HG03558 (cell line): ENCODE measurements around the gene APOL6.

ENCODE experiments used
- ATAC-seq: cut with Tn5 transposase; IDR thresholded peaks from one replicate; pipeline ENCODE4 v1.9.1; 2021; ENCODE audit warnings: moderate number of reproducible peaks; ENCODE audit not compliant: unreplicated experiment; ENCODE audit errors: extremely low read depth

The APOL6 gene

DNA sequence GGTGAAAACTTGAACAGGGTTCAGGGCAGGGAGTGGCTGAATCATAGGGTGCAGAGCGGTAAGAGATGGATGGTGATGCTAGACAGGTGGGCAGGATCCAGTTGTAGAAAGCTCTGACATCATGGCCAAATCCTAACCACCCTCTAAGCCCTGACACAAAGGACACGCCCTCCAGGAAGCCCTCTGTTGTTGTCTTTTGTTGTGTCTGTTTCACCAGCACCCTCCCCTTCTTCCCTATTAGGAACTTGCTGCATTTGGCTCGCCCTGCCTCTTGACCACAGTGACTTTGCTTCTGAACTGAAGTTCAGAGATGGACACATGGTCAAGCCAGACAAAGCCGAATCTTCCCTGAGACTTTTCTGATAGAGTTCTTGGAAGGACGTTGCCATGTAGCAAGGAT lies 14.2 kb upstream of the APOL6 start:
- ATAC-seq = no peak

DNA sequence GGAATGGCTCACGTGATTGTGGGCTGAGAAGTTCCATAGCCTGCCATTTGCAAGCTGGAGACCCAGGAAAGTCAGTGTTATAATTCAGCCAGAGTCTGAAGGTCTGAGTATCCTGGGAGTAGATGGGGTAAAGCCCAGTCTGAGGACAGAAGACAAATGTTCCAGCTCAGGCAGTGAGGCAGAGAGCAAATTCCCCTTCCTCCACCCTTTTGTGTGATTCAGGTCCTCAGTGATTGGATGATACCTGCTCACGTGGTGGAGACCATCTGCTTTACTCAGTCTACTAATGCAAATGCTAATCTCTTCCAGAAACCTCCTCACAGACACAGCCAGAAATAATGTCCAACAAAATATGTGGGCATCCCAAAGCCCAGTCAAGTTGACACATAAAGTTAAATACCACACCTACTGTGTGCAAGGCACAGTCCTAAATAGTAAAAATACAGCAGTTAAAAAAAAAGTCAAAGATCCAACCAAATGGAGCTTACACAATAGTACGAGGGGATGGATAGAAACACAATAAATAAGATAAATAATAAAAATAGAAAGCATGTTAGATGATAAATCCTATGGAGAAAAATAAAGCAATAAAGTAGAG lies 13.2 kb upstream of the APOL6 start:
- ATAC-seq = no peak

DNA sequence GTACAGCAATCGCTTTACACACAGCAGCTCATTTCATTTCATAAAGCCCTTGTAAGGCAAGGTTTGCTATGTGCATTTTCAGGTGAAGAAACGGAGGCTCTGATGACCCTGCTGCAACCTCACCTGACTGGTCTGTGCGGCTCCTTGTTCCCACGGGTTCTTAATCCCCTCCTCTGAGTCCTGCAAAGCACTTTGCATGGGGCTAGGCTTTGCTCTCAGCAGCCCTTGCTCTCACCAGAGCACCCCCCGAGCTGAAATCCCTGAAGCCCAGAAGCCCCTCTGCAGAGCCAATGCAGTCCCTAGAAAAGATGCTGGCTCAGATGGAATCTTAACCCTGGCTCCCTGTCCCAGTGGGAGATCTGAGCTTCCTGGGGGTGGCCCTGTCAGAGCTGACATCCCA lies 11.0 kb upstream of the APOL6 start:
- no peak for ATAC-seq

DNA sequence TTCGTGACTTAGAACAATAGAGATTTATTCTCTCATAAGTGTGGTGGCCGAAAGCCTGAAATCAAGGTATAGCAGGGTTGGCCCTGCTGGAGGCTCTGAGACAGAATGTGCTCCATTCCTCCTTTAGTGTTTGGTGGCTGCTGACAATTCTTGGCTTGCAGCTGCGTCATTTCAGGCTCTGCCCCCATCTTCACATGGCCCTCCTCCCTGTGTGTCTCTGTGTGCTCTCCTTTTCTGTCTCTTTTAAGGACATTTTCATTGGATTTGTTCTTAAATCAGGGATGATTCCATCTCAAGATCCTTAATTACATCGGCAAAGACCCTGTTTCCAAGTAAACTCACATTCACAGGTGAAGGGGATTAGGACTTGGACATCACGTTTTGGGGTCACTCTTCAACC lies 10.2 kb upstream of the APOL6 start:
- ATAC-seq = no peak

DNA sequence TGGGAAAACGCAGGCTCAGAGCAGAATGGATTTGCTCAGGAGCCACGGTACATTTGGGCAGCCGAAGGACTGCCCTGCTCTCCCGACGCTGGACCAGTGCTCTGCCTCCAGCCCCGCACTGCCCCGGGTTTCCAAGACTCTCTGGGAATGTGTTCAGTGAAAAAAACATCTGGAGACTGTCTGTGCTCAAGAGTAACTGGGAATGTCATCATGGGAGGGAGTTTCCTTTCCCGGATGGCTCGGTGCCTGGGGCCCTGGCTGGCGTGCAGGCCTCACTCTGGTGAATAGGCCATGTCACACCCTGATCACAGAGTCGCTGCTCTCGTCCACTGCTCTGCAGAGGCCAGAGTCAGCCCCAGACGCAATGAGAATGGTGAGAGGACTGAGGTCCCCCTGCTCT lies 9.8 kb upstream of the APOL6 start:
- no peak for ATAC-seq

DNA sequence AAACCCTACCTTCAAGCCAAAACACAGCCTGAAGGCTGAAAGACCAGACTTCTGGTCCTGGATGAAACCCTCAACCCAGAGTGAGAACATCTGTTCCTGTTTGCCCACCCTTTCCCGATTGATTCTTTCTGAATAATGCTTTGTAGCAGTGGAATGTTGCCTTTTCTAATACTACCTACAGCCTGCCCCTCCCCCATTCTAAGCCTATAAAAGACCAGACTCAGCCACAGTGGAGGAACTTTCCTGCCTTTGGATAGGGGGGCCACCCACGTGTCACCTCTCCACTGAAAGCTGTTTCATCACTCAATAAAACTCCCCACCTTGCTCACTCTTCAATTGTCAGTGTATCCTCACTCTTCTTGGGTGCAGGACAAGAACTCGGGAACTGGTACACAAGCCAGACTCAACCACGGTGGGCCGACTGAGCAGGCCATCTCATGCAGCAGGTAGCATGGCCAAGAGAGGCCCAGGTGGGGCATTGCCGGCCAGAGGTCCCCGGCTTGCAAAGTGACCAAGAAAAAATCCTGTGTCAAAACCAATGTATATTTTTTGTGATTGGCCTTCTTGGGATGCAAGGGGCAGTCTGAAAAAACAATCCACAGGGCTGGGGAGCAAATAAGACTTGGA lies 6.6 kb upstream of the APOL6 start:
- ATAC-seq = no peak

DNA sequence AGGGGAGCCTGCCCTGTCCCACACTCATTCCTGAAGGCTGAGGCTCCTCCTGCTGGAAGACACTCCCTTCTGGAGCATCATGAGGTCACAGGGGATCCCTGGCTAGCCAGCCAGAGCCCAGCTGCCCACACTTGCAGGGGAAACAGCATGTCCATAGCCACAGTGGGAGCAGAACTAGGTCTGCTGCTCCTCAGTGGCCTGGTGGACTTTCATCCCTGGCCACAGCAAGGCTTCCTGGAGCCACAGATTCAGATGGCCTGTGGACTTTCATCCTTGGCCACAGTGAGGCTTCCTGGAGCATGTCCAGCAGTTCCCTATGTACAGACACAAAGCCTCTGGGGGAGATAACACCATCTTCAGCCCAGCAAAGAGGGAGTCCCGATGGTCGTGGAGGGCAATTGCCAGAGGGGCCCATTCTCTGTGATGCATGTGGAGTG lies 5.9 kb upstream of the APOL6 start:
- no peak for ATAC-seq

DNA sequence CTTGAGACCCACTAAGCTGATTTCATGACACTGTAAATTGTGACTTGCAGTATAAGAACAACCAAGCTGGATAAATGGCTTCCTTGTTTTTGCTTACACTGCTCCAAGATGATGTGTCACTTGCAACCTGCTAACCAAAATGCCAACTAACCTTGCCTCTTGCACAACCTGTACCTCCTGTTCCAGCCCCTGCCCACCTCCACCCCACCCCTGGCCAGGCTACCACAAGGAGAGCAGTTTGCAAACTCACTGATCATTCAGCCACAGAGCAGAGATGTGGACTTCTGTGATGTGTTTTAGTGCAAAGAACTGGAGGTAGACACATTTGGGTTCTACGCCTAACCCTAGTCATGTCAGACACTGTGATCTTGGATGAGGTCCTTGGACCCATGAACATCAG lies 4.3 kb upstream of the APOL6 start:
- ATAC-seq = no peak

DNA sequence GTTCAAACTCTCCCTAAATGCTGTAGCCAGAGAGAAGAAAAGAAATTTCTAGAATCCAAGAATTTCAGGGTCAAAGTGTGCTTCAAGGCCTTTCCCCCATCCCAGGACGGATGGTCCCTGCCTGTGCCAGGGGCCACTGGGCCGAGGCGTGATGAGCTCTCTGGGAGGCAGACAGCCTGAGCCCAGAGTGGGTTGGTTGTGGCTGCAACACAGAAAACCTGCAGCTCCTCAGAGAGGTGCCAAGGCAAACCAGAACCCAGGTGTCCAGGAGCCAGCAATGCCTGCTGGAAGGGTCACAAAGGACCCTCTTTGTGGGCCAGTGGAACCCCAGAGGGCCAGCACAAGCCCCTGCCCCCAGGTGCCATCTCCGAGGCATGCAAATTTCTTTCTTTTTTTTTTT lies 2.6 kb upstream of the APOL6 start:
- no peak for ATAC-seq

DNA sequence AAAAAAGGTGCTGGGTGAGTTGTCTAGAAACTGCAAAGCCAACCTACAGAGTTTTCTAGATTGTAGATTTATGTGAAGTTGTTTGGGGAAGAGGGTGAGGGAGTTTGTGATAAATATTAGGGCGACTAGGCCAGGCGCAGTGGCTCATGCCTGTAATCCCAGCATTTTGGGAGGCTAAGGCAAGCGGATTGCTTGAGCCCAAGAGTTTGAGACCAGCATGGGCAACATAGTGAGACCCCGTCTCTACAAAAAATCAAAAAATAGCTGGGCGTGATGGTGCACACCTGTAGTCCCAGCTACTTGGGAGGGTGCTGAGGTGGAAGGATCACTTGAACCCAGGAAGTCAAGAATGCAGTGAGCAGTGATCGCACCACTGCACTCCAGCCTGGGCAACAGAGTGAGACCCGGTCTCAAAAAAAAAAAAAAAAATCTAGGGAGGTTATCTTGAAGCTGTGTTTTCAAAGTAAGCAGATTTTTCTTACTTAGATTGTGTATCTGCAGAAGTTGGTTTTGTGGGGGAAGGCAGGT lies 844 bp downstream of the APOL6 start:
- ATAC-seq = no peak

DNA sequence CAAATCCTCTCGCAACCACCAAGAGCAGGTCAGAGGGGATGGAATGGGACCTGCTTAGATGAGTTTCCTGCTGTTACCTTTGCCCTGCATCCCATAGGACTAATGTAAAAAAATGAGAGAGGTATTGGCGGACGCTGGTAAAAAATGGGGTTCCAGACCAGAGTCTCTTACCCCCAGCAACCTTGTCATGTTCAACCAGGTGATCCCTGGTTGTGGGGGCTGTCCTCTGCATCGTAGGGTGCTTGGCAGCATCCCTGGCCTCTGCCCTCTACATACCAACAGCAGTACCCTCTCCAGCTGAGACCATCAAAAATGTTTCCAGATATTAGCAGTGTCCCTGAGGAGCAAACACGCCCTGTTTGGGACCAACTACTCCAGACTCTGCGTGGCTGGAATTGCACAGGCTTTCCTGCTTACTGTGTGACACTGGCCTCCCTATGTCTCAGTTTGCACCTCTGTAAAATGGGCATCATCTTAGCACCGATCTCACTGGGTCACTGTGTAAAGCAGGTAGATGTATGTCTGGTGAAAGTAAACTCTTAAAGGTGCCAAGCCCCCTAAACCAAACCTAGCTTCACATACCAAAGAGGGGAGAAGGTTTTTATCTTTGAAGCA lies 1.5 kb downstream of the APOL6 start:
- no peak for ATAC-seq

DNA sequence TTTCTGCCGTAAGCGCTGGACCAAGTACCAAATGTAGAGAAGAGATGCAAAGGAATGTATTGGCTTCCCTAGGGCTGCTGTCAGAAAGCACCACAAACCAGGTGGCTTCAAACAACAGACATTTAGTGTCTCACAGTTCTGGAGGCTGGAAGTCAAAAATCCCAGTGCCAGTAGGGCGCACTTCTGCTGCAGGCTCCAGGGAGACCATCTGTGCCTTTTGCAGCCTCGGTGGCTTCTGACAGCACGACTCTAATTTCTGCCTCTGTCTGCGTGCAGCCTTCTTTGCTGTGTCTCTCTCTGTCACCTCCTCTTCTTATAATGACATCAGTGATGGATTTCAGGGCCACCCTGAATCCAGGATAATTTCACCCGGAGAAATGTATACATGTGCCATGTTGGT lies 2.8 kb downstream of the APOL6 start:
- no peak for ATAC-seq

DNA sequence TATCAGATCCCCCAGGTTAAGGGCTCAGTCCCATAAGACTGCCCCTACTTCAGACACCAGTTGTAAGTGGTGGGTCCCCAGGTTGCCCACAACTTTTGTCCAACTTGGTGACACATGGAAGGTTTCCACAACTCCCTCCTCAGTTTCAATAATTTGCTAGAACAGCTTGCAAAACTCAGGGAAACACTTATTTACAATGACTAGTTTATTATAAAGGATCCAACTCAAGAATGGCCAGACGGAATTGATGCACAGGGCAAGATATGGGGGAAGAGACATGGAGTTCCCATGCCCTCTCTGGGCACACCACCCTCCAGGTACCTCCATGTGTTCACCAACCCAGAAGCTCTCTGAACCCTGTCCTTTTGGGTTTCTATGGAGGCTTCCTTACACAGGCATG lies 5.6 kb downstream of the APOL6 start:
- no peak for ATAC-seq

DNA sequence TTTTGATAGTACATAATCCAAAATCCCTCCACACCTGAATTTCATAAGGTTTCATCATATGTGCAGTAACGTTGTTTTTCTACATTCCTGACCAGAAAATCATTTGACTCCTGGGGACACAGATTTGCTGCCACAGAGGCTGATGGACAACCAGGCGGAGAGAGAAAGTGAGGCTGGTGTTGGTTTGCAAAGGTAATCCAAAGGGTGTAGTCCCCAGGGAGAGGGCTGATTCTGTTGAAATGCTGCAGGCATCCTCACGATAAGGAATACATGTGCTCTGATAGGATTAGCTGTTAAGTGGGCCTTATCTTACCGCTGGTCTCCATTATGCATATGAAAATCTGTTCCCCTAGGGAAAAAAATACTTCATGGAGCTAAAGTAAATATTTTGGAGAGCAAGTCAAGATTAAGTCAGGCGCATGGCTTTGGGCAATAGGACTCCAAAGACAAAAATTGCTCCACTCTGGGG lies 8.1 kb downstream of the APOL6 start:
- ATAC-seq = no peak

DNA sequence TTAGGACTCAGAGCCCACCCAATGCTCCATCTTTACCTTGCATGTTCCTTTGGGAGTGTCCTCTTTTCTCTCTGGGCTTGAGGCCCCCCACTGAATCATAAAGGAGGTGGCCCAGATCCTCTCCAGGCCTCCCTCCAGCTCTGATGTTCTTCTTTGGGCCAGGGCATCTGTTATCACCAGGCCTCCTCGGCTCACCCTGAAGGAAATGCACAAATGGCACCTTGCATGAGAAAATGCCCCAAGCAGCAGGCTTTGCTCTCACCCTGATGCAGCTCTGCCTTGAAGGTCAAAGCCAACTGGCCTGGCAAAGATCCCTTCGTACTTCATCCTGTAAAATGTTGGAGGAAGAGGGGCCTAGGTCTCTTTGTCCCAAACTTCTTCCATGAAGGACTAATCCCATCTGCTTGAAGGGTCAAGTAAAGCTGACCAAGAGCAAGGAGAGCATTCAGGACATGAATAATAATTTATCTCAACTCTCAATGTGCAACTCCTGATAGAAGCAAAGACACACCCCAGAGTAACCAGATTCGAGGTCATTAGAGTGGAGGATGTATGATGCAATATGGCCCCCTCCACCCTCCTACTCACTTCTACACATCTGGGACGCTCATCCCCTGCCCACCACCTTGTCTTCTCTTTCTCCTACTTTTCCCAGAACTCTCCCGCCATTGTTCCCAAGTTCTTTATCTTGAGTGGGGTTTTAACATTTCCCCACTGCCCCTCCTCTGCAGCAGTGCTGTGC lies 9.5 kb downstream of the APOL6 start:
- no peak for ATAC-seq

DNA sequence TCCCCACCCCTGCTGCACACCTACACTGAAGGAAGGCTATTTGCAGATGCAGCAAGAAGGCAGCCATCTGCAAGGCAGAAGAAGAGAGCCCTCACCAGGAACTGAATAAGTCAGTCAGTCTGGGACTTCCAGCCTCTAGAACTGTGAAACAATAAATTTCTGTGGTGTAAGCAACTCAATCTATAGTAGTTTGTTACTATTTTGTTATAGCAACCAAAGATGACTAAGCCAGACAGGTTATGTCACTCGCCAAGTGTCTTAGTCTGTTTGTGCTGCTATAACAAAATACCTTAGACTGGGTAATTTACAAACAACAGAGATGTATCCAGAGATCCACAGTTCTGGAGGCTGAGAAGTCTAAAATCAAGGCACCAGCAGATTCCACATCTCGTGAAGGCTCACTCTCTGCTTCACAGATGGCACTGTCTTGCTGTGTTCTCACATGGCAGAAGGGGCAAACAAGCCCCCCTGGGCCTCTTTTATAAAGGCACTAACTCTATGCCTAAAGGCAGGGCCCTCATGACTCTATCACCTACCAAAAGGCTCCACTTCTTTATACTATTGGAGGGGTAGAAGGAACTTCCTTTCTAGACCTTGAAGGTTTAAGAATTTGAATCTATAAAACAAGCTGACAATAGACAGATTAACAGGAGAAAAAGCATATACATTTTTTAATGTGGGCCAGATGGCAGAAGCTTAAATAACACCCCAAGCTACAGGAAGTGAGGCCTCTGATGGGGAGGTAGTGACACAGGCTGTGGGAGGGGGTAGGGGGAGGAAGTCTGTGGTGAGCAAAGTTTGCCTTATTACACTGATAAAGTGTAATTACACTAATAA lies 12.3 kb downstream of the APOL6 start:
- ATAC-seq = no peak

DNA sequence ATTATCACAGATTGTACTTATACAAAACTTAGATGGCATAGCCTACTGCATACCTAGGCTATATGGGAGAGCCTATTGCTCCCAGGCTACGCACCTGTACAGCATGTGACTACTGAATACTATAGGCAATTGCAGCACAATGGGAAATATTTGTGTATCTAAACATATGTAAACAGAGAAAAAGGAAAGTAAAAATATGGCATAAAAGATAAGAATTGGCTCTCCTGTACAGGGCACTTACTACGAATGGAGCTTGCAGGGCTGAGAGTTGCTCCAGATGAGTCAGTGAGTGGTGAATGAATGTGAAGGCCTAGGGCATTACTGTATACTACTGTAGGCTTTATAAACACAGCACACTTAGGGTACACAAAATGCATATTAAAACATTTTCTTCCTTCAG lies 13.2 kb downstream of the APOL6 start:
- no peak for ATAC-seq

DNA sequence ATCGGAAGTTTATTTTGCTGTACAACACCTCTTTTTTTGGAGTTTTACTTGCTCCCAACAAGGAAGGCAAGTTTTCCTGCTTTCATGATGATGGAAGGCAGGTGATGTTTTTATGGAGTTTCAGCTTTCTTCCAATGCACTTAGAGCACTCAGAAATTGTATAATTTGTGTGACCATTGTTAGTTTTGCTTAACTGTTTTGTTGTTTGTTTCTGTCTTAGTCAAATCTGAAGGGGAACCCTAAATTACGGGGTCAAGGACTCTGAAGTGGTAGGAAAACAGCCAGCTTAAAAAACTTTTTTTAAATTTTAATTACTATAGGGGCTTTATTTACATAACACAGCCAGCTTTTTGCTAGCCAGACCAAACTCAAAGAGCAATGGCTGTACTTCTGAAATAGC lies 14.7 kb downstream of the APOL6 start:
- no peak for ATAC-seq

DNA sequence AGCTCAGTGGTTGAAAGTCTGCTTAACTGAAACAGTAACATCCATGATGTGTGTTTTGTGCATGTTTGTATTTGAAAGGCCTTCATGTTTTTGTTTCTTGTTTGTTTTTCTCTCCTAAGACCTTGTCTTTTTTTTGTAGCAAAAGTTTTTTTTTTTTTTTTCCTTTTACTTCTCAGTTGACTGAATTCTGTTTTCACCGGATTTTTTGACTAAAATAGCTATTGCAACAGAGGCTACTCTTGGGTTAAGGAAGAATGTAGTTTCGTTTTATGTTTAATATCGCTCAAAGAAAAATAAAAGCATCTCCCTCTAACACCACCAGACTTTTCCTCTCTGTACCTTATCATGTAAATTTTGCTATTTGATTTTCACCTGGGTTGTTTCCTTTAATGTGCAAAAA lies 15.1 kb downstream of the APOL6 start:
- no peak for ATAC-seq

DNA sequence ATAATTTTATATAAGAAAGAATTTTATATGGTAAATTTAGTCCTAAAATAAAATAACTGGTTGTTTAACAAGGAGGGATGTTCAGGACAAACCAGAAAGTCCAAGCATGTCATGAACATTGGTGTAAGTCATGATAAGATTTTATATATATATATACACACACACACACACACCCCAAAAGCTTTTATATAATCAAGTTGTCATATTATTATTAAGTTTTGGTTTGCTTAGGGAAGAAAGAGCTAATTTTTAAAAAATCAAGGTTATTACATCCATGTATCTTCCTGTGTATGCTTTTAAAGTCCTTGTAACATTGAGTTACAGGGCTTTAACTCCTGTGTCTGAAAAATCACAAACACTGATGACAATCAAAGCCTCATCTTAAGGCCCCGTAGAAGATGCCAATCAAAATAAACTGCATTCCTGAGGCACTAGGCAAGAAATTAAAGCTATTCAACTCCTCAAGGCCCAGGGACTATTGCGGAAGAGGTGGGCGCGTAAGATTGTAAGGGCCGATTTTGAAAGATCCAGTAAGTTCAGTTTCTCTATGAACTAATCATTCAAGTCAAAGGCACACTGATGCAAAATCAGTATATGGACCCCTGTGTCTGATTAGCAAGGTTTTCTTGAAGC lies 16.8 kb downstream of the APOL6 start:
- ATAC-seq = no peak
